LoVo (cell line): ENCODE measurements around the gene TBC1D22A.

Experiments
- DNase-seq: peaks from one replicate; pipeline ENCODE4 v3.0.0-alpha.2; 2016; ENCODE audit warnings: low spot score

The TBC1D22A gene

DNA sequence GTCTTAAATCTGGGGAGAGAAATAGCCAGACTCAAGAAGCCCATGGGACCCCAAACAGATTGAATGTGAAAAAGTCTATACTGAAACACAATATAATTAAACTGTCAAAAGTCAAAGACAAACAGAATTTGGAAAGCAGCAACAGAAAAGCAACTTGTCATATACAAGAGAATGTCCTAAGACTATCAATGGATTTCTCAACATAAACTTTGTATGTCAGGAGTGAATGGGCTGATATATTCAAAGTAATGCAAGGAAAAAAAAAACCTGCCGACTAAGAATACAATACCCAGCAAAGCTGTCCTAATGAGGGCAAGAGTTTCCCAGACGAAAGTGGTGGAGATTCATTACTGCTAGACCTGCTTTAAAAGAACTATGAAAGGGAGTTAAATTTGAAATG lies 73.2 kb downstream of the TBC1D22A start:
- DNase-seq, result no peak

DNA sequence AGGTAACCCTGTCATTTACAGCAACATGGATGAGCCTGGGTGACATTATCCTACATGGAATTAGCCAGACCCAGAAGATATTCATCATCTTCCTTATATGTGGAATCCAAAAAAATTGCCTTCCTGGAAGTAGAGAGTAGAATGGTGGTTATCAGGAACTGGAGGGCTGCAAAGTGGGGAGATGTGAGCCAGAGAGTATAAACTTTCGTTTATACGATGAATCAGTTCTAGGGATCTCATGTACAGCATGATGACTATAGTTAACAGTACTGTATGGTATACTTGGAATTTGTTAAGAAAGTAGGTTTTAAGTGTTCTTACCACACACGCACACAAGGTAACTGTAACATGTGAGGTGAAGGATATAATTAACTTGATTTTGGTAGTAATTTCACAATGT lies 79.1 kb downstream of the TBC1D22A start:
- DNase-seq, result no peak

DNA sequence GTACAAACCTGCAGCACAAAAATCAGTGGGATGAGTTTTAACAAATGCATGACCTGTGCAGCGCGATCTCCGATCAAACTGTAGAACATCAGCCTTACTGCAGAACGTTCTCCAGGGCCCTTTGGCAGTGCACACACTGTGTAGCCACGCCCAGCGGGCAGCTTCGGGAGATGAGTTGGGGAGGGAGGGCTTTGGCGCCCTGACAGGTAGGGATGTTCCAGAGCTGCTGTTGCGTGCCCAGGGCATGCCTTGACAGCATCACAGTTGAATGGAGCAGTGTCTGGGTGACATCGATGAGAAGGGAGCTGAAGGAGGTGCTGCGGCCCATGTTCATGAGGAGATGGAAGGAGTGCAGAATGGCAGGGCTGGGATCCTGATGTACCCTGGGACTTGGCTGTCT lies 80.2 kb downstream of the TBC1D22A start:
- DNase-seq, result no peak

DNA sequence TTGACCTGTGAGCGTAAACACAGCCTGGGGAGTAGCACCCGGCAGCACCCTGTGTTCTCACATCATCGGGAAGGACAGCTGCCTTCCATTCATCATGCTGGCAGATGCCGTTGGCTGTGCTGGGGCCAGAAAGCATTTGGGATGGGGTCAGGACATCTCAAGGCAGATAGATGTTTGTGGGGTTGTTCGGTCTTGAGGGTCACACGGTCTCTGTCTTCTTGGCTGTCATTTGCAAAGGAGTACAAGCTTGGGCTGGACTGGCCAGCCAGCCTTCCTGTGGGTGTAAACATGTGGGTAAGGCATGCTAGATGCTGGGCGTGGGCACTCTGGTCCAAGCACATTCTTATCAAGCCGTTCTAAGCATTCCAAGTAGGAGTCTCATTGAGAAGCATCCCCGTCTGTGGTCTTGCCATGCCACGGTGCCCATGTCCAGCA lies 81.4 kb downstream of the TBC1D22A start:
- DNase-seq, result no peak

DNA sequence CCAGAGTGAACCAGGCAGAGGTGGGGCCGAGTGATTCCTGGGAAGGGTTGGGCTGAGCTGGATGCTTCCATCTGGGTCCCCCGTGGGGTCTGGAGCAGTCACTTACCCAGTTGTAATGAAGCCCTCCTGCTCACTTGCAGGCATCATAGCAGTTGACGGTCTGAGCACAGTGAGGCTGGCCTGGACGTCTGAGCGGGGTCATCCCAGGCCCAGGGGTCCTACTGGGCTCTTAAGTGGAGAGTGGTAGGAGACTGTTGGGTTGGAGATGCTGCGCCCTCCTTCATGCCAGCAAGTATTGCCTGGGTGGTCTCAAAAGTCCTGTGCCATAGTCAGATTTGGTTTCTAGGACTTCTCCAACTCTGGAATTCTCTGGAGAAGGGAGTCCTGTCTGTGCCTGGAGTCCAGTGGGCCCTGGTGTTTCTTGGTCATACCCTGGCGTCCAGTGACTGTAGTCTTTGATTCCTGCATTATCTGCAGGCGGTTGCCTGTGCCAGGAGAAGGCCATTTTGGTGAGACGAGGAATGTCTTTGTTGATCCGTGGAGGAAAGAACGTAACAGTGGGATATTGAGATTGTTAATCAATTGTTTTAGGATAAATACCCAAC lies 82.3 kb downstream of the TBC1D22A start:
- DNase-seq, result no peak

DNA sequence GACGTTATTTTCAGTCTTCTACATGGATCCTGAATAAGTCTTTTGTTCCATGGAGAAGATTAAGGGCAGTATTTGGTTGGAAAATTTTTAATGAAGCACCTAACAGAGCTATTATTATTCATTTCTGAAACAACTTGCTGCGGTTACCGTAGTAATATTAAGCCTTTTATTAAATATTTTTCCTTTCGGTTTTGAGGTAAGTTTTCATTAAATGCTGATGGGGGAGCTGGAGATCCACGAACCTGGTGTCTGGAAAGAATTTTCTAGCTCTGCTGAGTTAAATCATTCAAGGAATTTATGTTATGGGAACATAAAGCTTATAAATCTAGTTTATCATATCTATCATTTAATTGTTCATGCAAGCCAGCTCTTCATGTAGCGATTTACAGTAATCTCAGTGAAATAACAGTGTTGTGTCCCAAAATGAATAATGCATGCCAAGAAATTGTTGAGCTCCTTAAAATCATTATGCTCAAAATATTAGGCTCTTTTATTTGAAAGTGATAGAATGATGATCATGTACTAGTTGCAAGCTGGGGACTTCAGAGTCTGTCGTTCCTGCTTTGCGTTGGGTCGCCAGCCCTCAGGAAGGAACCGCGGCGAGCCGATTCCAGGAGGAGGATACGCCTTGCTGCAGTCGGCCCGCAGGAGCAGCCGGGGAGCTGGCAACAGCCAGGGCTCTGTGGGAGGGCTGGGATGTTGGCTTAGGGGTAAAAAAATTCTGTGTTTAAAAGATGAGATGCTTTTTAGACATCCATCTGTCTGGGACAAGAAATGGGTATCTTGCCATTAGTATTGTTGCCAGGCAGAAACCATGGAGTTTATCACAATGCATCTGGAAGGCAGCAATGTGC lies 83.1 kb downstream of the TBC1D22A start:
- DNase-seq, result no peak

DNA sequence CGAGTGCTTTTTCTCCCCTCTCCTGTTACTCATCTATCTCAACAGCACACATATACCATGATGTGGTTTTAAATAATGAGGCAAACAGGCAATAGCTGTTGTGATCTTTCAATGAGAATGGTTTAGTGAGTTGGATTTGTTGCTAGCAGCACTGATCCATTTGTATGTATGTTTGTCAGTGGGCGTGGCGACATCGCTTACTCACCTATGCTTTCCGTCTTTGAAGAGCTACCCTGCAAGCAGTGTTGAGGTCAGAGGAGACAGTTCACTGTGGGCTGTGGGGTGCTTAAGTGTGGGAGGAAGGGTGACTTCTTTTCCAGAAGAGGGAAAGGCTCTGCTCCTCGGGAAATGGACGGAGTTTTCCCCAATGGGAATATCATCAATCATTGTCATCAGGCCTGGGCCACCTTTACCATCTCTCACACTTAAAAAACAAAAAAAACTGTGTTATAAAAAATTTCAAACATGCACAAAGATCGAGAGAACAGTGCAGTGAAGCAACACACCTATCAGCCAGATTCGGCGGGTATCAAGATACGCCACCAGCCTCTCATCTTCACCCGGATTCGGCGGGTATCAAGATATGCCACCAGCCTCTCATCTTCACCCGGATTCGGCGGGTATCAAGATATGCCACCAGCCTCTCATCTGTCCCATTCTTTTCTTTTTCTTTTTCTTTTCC lies 83.8 kb downstream of the TBC1D22A start:
- no peak for DNase-seq

DNA sequence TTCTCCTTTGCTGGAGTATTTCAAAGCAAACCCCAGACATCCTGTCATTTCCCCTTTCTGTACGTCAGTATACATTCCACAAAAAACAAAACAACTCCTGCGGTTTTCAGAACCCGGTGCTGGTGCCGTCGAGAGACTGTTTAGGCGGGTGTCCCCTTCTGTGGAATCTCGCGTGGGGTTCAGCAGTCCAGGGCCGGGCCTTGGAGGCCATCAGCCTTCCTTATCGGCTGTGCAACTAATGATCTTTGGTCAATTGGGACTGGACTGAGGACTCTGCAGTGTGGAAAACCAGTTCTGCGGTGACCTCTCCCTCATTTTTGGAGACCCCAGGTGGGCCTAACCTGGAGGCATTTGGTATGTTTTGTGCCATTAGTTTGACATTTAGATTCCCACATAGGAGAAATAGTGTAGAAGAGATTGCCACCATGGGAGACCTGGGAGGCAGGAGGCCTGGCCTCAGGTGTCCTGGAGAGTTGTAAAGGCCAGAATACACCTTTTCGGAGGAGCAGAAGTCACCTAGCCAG lies 84.4 kb downstream of the TBC1D22A start:
- no peak for DNase-seq

DNA sequence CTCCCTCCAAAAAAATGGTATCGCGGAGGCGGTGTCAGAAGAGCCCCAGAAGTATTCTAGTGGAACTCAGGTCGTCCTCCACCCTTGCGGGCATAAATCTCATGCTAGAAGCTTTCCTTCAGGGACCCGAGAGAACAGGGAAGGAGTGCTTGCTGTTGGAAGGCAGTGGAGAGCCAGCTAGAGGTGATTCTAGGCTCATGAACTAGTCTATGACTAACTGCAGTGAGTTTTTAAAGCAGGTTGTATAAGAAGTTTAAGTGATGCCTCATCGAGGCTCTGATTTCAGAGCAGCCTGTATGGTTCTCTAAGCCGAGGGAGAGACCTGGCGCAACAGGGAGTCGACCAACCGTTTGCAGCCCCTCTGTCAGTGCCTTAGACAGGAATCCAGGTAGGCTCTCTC lies 85.7 kb downstream of the TBC1D22A start:
- DNase-seq, result no peak

DNA sequence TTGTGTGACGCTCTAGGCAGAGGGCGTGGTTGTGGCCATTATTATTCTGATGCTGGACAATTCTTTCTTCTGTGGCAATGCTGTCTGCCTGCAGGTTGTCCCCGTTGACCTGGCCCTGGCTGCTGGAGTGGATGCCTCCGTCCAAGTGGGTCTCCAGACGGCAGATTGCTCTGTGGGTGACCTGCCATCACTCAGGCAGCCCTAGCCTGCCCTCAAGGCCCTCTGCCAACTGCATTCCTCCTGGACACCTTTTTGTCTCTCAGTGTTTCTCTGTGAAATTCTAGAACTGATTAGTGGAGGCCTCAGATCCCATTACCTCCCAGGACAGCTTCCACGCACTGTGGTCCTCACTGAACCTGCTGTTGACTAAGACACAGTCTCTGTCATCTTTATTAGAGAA lies 86.7 kb downstream of the TBC1D22A start:
- DNase-seq, result no peak

DNA sequence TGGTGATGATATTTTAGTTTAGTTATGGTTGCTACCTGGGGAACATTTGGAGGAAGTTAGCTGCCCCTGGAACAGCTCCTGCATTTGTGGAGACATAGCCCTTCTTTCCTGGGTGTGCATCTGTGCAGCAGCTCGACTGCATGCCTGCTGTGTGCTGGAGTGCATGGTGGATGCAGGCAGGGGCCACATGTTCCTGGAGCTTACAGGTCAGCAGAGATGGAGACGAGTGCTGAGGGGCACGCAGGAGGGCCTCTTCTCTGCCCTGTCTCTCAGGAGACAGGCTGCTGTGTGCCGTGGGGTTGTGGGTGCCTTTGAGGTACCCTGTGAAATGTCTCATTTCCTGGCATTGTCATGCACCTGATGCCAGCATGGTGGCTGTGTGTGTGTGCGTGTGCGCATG lies 87.5 kb downstream of the TBC1D22A start:
- DNase-seq, result no peak

DNA sequence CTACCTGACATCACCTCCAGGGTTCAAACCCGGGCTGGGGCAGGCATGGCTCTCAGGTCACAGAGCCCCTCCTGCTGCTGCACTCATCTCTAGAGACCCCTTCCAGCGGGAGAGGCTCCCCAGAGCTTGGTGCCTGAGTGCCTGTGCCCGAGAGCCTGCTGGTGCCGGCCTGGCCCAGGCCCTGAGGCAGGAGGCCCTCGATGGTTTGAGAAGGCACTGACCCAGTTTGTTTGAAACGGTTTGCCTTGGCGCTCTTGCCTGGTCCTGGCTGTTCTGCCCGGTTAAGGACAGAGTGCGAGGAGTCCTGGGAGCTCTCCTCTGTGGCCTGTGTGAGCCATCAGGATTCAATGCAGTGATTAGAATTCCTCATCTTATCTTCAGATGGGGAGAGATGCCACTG lies 88.9 kb downstream of the TBC1D22A start:
- DNase-seq, result no peak

DNA sequence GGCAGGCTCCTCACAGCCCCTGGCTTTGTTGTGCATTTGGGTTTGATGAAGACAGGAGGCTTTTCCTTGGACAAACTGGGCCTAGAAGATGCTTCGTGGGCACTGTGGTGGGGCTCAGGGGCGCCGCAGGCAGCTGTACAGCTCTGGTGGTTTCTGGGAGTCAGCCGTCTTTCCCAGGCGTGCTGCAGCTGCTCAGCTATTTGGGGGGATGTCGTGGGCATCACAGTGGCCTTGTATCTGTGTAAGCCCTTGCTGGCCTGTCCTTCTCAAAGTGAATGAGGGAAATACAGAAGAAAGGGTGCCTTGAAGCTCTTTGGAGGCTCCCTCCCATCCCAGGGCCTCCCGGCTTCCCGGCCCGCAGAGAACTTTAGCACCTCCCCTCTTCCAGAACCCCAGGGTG lies 89.5 kb downstream of the TBC1D22A start:
- no peak for DNase-seq

DNA sequence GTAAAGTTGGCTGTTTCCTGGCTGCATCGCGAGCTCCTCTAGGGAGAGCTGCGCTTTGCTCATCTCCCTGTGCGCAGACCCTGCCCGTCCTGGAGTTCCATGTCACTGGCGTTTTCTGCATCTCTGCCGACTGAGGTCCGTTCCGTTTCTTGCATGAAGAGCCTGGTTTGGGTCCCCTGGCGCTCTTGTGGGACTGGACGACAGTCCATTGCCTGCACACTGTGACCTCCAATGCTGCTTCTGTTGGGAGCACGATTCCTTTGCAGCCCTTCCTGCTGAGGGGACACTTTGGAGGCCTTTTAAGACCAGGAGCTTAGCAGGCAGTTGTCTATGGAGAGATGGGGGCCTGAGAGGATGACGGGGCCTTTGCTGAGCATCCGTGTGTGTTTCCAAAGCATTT lies 90.3 kb downstream of the TBC1D22A start:
- DNase-seq, result no peak

DNA sequence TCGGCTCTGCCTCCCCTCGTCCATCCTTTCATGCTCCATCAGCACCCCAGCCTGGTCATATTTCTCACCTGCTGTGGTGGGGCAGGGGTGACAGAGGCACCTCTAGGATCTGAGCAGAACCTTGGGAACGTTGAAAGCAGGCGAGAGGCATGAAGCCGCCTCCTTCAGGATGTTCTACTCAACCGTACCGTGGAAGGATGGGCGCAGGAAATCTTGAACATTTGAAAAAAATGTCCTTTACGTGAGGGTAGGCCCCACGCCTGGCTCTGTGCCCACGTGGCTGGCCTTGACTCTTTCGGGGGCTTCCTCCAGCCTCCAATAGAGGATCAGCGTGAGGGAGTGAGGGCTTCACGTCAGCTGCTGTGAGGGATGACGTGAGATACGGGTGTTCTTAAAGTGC lies 90.7 kb downstream of the TBC1D22A start:
- no peak for DNase-seq

DNA sequence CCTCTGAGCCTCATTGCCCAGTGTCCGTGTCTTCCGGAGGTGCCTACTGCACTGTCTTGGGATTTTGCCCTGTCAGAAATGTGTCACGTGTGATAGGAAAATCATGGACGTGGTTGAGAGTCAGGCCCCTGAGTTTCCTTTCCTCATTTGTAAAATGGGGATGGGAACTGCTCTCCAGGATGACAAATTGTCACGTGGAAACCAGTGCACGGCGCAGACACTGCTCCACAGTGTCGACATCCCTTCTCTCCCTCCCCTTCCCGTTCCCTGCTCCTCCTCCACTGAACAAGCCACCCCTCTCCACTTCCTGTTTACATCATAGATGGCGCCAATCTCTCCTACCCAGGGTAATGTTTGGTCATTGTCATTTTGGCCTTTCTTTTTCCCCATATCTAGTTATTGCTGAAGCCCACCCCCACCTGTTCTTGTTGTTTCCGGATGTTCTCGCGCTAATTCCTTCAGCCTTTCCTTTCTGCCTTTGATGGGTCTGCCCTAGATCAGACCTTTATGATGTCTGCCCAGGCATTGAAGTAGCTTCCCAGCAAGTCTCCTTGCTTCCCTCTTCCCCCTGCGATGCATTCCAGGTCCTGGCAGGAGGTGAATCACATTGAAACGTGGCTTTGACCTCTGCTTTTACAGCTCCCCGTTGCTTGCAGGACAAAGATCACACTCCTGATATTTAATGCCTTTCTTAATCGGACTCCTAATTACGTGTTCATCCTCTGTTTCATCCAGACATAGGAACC lies 91.8 kb downstream of the TBC1D22A start:
- no peak for DNase-seq

DNA sequence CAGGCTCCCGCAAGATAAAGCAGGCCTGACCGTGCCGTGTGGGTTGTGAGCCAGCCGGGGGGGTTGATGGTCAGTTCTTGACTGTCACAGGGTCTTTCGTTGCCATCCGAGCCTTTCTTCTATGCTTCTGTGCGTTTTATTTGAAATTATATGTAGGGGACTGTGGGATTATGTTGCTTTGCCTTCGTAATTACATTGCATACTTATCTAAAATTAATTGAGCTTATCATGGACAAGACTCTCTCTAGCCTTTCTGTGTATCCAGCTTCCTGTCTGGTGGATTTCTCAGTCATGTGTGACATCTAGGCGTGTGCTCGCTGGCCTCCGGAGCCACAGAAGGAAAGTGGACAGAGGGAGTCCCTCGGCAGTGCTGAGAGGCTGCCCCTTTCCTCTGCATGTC lies 93.2 kb downstream of the TBC1D22A start:
- no peak for DNase-seq

DNA sequence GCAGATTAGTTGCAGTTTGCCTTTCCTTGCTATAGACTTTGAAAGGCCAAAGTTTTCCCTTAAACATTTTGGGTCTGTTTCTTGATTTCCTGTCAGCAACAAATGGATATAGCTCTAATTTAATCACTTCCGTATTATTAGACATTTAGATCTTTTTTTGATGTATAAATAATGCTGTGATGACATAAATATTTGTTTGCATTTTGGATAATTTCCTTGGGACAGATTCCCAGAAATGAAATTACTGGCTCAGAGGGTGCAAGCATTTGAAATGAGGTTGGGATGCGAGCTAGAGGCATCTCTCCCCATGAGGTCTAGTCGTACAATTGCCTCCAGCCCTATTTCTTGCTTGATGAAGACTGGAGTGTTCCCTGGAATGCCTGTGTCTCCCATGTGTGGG lies 94.2 kb downstream of the TBC1D22A start:
- no peak for DNase-seq

DNA sequence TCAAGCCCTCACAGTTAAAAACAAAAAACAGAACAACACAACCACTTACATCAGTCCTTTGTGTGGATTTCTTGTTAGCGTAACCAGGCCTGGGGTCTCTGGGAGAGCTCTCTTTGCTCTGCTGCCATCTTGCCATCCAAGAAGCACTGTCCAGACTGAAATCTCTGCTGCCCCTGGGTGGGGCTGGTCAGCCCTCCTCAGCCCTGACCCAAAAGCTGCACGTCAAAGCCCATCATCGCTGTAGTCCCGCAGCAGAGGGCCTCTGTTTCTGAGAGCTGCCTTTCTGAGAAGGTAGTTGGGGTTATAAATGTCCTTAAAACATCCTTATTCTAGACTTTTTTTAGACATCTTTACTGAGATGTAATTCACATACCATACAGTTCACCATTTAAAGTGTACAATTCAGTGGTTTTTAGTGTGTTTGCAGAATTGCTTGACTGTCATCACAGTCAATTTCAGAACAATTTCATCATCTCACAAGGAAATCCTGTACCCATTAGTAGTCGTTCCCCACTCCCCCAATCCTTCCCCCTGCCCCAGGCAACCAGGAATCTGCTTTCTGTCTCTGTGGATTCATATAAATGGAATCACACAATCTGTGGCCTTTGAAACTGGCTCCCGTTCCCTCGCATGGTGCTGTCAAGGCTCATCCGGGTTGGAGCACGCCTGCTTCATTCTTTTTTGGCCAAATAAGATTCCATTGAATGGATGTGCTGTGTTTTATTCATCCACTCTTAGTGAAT lies 94.9 kb downstream of the TBC1D22A start:
- no peak for DNase-seq

DNA sequence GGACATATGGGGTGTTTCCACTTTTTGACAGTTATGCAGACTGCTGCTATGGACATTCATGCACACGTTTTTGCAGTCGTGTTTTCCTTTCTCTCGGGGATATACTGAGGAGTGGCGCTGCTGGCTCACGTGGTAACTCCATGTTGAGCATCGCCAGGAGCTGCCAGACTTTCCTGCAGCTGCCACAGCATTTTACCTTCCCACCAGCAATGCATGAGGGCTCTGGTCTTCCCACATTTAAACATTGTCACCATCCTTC lies 95.4 kb downstream of the TBC1D22A start:
- DNase-seq, result no peak

DNA sequence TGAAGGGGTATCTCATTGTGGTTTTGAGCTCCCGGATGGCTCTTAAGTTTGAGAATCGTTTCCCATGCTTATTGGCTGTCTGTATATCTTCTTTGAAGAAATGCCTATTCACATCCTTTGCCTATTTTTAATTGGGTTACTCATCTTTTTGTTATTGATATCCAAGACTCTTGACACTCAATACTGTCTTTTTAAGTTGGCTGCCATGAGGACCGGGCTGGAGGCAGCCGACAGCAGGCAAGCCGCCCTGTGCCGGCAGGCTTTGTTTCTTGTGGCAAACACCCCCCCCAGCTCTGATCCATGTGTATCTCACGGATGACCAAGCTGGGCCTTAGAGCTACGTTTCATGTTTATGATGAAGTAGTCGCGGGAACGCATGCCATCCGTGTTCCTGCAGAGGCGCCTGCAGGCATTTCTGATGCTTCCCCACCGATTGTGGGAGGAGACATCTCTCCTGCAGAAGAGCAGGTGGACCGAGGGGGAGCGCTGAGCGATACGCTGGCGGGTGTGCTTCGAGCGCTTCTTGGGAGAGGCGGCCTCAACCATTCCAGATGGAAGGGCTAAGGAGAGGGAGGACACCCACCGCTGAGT lies 95.8 kb downstream of the TBC1D22A start:
- no peak for DNase-seq

DNA sequence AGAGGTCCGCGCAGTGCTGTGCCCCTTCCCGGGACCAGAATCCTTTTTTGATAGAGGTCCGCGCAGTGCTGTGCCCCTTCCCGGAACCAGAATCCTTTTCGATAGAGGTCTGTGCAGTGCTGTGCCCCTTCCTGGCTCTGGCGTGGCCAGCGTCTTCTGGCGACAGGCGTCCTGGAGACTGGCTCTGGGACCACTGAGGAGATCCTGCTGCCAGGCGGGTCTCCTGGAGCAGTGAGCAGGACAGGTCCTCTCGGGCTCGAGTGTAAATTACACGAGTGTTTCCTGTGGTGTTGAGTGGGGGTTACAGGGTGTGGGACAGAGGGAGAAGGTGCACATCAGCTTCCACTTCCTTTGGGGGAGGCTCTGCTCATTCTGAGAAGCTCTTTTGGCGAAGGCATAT lies 98.1 kb downstream of the TBC1D22A start:
- no peak for DNase-seq
